Middle frontal gyrus (tissue), 1 donor: ENCODE measurements around the gene SPIRE1.

Source experiments
- DNase-seq: peaks from one replicate; pipeline ENCODE4 v3.0.0-alpha.2; 2015; ENCODE audit warnings: low spot score; ENCODE audit errors: extremely low spot score

Gene SPIRE1

DNA sequence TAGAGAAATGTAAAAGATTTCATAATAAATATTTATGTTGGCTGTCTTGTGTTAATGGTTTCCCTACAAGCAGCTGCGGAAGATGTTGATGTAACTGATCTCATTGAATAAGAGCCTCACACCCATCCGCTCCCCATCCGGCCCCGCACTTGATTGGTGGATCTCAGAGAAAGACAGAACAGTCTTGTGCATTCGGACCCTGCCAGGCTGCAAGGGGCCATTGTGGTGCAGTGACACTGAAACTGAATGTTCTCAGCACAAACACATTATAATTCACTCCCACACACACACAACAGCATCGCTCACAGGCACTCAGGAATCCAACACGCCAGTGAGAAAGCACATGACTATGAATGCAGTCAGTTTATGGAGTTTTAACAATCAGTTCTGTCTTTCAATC is 202.4 kb downstream of the SPIRE1 start:
- DNase-seq, result peak; percentile 73

DNA sequence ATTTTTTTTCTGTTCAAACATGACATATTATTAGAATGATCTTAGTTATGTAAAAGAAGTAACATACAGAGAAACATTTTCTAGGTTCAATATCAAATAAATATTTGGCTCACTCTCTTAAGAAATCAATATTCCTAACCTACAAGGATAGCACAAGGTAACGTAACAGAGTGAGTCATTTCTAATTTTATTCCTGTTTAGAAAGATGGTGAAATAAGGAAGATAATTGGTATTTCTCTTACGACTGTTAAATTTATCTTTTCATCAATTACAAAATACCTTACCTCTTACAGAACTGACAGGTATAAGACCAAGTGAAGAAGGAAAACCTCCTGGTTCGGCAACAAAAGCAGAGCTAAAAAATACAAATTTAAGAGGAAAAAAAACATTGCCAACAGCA is 205.1 kb downstream of the SPIRE1 start:
- no peak for DNase-seq

DNA sequence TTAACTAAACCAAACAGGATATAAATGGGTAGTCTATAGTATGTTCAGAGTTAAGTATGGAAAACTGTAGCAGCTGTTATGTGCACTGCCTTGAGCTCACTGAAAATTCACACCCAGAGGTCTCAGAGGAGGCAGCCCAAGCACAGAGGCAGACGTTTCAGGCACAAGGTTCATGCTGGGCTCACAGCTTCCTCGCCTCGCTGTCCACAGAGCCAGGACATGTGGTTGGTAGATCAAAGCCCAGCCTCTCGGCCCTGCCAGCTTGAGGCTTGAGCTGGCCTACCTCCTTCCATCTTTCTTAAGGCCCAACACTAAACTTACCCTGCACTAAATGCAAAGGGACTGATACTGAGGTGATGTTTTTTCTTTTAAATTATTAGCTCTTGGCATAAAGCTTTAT is 206.5 kb downstream of the SPIRE1 start:
- no peak for DNase-seq

DNA sequence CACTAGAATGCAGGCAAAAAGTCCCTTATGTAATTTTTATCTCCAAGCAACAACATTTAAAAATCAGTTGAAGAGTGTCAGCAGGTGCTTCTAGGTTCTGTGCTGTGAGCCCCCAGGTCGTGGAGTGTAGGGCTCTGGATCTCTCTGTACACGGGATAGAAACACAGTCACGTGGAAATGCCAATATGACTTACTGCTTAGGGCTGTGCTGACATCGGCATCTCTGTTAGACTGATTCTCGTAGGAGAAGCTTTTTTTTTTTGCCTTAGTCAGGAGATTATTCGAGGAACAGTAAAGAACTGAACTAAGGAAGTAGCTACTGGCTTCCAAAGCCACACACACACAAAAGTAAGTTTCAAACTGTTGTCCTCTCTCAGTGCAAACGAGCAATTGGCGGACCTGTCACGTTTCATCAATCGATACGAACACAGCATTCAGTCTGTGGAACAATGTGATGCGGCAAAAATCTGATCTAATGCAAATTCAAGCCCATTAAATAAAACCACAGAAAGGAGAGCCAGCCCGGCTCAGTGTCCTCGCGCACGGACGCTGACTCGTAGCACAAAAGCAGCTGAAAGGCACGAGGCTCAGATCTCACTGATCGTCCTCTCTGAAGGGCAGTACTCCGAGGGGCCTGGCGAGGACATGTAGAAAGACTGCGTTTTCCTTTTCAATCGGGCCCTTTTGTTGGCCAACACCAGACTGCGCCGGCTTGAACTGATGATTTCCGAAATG is 208.7 kb downstream of the SPIRE1 start:
- DNase-seq, result no peak

DNA sequence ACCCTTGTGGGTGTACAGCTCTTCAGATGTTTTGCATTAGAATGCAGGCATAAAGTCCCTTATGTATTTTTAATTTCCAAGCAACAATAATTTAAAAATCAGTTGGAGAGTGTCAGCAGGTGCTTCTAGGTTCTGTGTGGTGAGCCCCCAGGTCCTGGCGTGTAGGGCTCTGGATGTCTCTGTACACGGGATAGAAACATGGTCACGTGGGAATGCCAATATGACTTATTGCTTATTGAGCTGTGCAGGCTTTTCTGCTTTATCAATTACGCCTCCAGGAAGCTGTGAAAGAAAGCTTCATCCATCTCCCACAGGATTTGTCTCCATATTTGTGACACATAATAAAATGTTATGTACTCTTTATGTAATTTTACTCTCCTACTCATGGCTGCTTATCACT is 212.4 kb downstream of the SPIRE1 start:
- DNase-seq, result no peak

DNA sequence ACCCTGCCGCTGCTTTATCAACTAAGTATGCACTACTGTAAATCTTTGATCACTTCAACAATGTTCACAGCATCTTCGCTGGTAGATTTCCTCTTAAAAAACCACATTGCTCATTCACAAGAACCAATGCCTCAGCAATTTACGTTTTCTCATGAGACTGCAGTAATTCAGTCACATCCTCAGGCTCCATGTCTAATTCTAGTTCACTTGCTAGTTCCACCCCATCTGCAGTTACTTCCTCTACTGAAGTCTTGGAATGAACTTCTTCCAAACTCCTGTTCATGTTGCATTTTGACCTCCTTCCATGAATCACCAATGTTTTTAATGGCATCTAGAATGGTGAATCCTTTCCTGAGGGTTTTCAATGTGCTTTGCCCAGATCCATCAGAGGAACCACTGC is 214.4 kb downstream of the SPIRE1 start:
- no peak for DNase-seq

DNA sequence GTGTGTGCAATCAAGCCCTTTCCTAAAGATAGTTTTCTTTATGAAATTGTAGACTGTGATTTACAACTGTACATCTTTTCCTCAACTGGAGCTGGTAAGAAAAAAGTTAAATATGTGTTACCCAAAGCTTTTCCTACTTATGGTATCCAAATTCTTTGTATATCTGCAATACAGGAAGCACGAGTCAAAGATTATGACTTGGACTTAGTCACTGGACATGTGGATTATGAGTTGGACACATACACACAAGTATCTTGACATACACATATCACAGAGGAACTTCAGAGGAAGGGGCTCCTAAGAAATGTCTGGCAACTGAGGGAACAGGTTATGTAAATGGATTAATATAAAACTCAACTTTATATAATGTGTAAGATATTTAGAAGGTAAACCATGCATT is 215.0 kb downstream of the SPIRE1 start:
- DNase-seq, result no peak

DNA sequence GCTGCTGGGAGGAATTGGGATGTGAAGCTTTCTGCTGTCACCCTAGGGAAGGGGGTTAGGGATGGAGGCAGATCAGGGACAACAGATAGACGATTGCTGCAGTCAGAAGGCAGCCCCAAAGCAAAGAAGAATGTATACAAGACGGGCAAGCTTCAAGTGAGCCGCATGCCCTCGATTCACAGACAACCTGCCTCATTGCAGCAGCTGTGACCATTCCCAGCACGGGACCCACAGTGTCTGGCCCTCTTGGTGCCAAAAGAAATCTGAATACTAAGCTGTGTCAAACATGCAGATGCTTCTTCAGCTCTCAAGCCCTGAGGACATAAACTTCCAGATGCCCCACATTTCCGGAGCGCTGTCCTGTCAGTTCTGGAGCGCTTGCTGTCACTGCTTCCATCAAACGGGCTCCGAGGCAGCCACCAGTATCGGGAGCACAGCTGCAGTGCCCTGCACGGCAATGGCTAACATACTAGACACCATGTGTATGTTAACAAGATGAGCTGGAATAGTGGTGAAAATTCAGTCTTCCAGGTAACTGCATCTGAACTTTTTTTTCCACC is 216.4 kb downstream of the SPIRE1 start:
- DNase-seq, result no peak

DNA sequence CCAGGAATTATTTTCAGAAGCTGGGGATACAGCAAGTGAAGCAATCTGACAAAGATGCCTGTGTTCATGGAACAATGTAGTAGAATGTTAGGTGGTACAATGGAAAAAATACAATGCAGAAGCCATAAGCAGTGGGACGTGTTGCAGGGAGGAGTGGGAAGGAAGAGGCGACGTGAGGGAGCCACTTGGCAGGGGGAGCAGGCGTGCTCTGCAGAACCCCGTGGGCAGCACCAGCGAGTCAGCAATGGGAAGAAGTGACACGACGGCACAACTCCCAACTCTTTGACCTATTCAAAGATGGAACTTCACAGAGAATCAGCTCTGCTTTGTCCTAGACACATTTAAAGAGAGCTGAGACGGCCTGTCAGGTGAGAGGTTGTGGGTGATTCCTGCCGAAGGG is 219.7 kb downstream of the SPIRE1 start:
- DNase-seq, result no peak

DNA sequence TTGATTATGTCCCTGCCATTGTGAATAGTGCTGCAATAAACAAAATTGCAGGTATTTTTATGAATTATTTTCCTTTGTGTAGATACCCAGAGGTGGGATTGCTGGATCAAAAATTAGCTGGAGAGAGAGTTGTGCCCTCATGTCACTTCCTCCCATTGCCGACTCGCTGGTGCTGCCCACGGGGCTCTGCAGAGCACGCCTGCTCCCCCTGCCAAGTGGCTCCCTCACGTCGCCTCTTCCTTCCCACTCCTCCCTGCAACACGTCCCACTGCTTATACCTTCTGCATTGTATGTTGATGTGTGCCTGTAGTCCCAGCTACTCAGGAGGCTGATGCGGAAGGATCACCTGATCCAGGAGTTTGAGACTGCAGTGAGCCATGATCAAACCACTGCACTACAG is 222.0 kb downstream of the SPIRE1 start:
- DNase-seq, result no peak

DNA sequence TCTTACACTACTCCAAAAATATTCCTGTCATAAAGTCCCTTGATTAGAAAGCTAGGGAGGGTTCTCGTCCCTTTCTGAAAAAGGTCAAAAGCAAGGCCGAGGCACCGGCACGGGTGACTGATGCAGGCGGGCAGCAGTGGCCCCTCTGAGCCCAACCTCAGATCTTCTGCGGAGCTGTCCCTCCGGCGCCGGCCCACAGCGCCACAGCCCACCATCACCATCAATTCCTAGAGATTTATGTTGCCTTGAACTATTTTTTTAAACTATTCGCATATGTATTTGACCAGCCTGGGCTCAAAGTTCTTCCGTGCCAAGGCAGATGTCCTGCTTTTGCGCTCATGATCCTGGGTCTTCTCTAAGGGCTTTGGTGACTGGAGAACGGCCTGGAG is 223.4 kb downstream of the SPIRE1 start:
- DNase-seq, result no peak

DNA sequence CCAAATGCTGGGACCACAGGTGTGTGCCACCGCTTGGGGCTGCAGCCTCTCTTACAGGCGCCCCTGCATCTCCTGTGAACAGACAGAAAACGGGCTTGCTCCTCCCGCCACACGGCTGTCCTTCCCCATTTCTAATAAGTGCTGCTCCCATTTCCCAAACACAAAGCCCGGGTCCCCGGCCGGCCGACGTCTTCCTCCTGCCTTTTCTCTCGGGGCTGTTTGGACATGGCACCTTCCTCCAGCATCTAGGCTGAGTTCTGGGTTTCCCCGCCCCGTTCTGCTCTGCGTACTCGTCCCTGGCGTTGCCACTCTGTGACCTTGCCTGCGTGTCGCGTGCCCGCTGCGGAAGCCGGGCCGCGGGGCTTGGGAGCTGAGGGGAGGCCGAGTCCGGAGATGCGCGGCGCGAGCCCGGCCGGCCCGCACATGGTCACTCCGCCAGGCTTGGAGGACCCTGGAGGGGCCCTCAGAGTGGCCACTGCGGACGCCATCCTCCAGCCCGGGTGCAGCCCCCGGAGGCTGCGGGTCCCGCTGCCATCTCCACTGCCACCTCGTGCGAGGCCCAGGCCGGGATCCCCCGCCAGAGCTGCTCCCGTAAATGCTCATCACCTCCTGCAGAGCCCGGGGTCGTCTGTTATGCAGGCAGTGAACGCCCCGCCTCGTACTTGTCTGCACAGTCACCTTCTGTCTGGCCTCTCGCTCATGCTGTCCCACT is 223.9 kb downstream of the SPIRE1 start:
- DNase-seq, result no peak

DNA sequence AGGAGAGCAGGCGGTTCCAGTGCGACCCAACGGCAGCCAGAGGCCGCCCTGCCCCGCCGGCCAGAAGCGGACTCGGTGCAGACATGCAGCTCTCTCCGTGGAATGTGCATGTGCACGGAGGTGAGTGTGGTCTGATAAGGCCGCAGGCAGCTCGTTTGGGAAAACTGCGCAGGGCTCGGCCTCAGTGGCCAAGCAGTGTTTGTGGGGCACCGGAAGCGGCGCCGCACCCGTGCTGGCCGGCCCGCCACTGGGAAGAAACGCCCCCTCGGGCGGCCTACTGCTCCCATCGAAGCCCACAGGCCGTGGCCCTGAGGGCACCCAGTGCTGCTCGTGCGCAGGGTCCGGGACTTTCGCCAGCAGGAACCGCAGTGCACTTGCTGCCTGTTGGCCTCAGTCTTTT is 225.0 kb downstream of the SPIRE1 start:
- DNase-seq, result no peak

DNA sequence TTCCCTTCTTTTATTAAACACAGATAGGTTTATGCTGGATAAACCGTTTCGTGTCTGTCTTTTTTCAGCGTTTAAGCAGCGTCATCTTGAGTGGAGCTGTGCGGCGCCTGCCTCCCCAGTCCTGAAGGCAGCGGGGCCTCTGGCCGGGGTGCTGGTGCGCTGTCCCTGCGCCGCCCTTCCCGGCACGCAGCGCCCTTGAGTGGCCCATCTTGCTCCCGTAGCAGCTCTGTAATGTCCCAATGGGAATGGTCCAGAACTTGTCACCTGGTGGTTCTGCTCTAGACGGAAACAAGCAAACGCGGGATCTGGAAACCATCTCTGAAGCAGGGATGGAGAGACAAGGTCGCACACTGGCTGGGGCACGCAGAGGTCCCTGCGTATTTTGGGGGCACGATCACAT is 225.7 kb downstream of the SPIRE1 start:
- DNase-seq, result no peak

DNA sequence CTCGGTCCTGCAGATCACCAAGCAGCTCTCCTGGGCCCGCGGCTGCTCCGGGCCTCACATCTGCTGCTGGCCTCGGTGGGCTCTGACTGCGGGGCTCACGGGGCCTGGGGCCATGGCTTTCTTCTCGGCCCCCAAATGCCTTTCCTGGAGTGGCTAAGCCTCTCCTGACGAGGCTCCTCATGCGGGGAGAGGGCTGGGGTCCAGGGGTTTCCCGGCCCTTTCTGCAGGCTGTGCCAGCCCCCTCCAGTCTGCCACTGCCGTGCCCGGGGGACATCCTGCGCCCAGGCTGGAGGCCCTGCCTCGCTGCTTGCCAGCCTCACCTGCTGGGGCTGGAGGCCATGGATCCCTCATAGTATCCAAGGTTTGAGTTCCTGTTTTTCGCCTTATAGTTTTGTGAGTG is 226.3 kb downstream of the SPIRE1 start:
- DNase-seq, result no peak

DNA sequence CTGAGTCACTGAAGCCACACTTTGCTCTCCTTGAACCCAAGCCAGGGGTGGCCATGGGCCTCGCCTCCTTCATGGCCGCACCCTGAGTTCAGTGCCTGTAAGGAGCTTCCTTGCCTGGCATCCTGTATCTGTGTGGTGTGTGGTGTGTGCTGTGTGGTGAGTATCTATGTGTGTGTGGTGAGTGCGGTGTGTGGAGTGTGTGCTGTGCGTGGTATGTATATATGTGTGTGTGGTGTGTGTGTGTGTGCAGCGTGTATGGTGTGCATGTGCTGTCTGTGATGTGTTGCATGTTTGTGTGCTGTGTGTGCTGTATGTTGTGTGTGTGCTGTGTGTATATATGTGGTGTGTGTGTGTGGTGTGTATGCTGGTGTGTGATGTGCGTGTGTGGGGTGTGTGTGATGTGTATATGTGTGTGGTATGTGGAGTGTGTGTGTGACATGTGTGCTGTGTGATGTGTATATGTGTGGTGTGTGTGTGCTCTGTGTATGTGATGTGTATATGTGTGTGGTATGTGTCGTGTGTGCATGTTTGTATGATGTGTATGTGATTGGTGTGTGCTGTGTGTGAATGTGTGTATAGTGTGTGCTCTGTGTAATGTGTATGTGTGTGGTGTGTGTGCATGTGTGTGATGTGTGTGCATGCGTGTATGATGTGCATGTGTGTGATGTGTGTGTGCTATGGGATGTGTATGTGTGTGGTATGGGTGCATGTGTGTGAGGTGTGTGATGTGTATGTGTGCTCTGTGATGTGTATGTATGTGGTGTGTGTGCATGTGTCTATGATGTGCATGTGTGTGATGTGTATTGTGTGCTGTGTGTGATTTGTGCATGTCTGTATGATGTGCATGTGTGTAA is 227.5 kb downstream of the SPIRE1 start:
- DNase-seq, result no peak

DNA sequence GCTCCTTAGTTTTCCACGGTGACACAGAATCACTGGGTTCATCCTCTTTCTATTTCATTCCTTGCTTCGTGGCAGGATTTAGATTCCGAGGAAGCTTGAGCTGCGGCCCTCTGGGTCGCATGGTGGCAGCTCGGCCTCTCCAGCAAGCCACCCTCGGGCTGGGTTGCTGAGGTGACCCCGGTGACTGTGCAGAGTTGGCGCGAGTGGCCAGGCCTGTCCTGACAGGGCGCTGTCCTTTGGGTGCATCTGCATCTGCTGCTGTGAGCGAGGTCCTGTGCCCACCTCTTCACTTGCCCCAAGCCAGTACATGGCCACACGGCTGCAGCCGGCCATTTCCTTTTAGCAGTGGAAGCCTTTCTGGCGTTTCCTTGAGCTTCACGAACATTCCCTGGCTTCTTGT is 228.4 kb downstream of the SPIRE1 start:
- DNase-seq, result no peak

DNA sequence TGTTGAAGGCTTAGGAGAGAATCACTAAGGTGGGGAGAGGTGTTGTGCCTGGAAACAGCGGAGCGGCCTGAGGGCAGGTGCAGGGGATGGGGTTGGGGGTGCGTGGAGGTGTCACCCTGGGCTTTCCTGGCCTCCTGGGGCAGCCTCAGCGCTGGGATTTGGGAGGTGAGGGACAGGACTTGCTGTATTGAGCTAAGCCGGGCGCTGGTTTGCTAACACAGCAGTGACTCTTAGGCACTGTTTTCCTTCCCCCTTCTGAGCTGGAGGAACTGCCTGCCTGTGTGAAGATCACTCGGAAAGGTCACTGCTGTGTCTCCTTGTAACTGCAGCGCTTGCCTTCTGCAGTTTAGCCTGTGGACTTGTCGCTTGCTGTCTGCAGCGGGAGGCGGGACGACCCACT is 229.0 kb downstream of the SPIRE1 start:
- DNase-seq, result no peak

DNA sequence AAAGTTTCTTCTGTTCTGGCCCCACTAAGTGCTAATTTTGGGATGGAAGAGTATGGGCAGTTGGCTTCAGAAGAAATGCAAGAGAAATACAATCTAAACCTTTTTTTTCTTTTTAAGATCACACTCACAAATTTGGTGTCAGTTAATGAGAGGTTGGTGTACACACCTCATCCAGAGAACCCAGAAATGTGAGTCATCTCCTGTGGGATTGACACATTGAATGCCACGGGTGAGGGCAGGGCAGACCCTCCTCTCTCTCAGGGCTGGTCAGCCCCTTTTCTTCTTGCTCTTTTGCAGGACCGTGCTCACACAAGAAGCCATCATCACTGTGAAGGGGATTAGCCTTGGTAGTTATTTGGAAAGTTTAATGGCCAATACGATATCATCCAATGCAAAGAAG is 231.0 kb downstream of the SPIRE1 start:
- DNase-seq, result no peak

DNA sequence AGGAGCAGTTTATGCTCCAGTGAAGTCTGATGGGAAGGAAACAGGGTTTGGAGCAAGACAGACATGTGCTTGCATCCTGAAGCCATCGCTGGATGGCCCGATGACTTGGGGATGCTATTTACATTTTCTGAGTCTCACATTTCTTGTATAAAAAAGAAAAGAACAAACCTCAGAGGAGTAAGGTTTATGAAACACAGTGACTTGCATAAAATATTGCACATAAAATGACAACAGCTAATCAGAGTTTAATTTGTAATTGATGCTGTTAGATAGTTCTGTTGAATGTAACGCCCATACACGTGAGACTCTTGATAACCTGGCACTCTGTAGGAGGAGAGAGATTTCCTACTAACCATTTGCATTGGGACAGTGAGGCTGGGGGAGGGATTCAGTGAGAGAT is 233.7 kb downstream of the SPIRE1 start:
- DNase-seq, result no peak

DNA sequence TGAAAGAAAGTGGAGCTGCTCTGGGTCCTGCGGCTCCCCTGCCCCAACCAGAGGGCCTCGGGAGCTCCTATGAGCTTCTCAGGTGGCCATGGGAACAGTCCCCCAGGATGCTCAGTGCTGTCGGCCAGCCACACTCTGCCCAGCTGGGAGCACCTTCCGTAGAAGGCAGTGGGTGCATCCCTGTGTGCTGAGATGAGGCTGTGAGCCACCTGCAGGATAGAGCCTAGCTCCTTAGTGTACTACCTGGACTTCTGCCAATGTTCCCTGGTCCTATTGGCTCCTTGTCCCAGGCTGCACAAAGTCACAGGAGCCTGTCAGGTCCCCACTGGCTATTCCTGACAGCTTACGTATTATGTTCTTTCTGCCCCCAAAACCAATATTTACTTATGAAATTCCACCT is 234.1 kb downstream of the SPIRE1 start:
- DNase-seq, result no peak

DNA sequence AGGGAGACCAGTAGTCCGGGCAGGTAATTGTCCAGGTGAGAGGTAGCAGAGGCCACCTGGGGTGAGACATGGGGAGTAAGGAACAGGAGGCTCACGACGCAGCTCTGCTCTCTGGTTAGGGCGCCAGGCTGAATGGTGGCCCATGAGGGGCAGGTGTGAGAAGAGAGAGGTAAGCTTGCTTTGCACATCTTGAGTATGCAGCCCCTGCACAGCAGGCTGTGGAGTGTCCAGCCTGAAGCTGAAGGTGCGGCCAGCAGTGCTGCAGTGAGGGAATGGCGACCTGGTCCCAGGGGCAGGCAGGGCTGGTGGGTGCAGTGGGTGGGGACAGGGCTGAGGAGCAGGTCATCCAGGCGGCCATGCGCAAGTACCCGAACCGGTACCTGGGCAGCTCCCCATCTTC is 234.5 kb downstream of the SPIRE1 start:
- DNase-seq, result no peak
